SK-N-SH (cell line): ENCODE results near the gene ANO3. TPM values are rescaled to one million over a fixed set of nuclear protein-coding genes. Genes with fewer than 3 reads are reported as not detected.

ENCODE experiments used
- CTCF ChIA-PET: fragments of 300-600, 350-600 bp; formaldehyde crosslinking; extraction: SDS; loops from one replicate; lab custom pipeline; 2021; lab: Yijun Ruan, JAX
- POLR2A ChIA-PET: fragments of 350-600 bp; sonication (Branson Sonifier 250); formaldehyde crosslinking; extraction: SDS; loops from one replicate; lab custom pipeline; 2020; ENCODE audit warnings: antibody characterized with exemption, inconsistent platforms; lab: Yijun Ruan, JAX
- DNase-seq: peaks from one replicate; pipeline ENCODE4 v3.0.0; 2012
- H2AFZ ChIP-seq: fragments of 200-600 bp; sonication (generic); 2 replicates; pipeline ENCODE4 v1.8.1; 2016; ENCODE audit warnings: antibody characterized with exemption, mild to moderate bottlenecking, low read depth
- H3F3A ChIP-seq: fragments of 200-600 bp; sonication (generic); replicated peaks from 2 replicates; pipeline ENCODE3; 2016; ENCODE audit warnings: antibody characterized with exemption, mild to moderate bottlenecking; ENCODE audit not compliant: insufficient read depth
- H3K27ac ChIP-seq, 2 experiments: fragments of 200-500 bp in 1 of 2; fragments of 200-600 bp in 1 of 2; sonication (Bioruptor generic) in 1 of 2; sonication (generic), shearing (Covaris generic) in 1 of 2; 2 replicates each; pipeline versions ENCODE4 v1.5.1 to v1.6.1; 2014 to 2016; ENCODE audit warnings: low read depth in 2 of 2, inconsistent platforms in 1 of 2, low read length in 1 of 2, mild to moderate bottlenecking in 1 of 2, mixed read lengths in 1 of 2
- H3K27me3 ChIP-seq: fragments of 200-600 bp; sonication (generic), shearing (Covaris generic); 2 replicates; pipeline ENCODE4 v1.6.1; 2016; ENCODE audit warnings: mixed run types; ENCODE audit not compliant: insufficient read depth
- H3K36me3 ChIP-seq, 2 experiments: fragments of 200-500 bp in 1 of 2; fragments of 200-600 bp in 1 of 2; sonication (Bioruptor generic) in 1 of 2; sonication (generic) in 1 of 2; replicated peaks in 1 of 2; 2 replicates each; pipeline versions ENCODE3 to v1.5.1; 2014 to 2016; ENCODE audit warnings: low read length in 1 of 2, mild to moderate bottlenecking in 1 of 2; ENCODE audit not compliant: insufficient read depth in 2 of 2, control insufficient read depth in 1 of 2
- H3K4me1 ChIP-seq, 2 experiments: fragments of 200-500 bp in 1 of 2; fragments of 200-600 bp in 1 of 2; sonication (Bioruptor generic) in 1 of 2; sonication (generic), shearing (Covaris generic) in 1 of 2; 2 replicates each; pipeline versions ENCODE4 v1.5.1 to v1.6.1; 2014 to 2016; ENCODE audit warnings: low read depth in 1 of 2, low read length in 1 of 2, mixed run types in 1 of 2; ENCODE audit not compliant: insufficient read depth in 2 of 2, control insufficient read depth in 1 of 2
- H3K4me2 ChIP-seq: fragments of 200-600 bp; sonication (generic), shearing (Covaris generic); 2 replicates; pipeline ENCODE4 v1.6.1; 2017; ENCODE audit warnings: mixed run types
- H3K4me3 ChIP-seq, 2 experiments: fragments of 200-500 bp in 1 of 2; fragments of 200-600 bp in 1 of 2; sonication (Bioruptor generic) in 1 of 2; sonication (generic), shearing (Covaris generic) in 1 of 2; 2 replicates each; pipeline versions ENCODE4 v1.5.1 to v1.8.1; 2014 to 2016; ENCODE audit warnings: low read depth in 2 of 2, inconsistent platforms in 1 of 2, low read length in 1 of 2, mild to moderate bottlenecking in 1 of 2, mixed read lengths in 1 of 2, moderate library complexity in 1 of 2
- H3K79me2 ChIP-seq: fragments of 200-600 bp; sonication (generic); 2 replicates; pipeline ENCODE4 v1.8.1; 2017; ENCODE audit warnings: mild to moderate bottlenecking; ENCODE audit not compliant: insufficient read depth
- H3K9ac ChIP-seq: fragments of 200-600 bp; sonication (generic); 2 replicates; pipeline ENCODE4 v1.6.1; 2017; ENCODE audit warnings: mixed run types
- H3K9me2 ChIP-seq: fragments of 200-600 bp; sonication (generic); 2 replicates; pipeline ENCODE4 v1.6.1; 2017; ENCODE audit warnings: mixed run types
- H3K9me3 ChIP-seq: fragments of 200-600 bp; sonication (generic); 2 replicates; pipeline ENCODE4 v1.6.1; 2017; ENCODE audit warnings: mixed run types, mild to moderate bottlenecking, moderate library complexity
- H4K20me1 ChIP-seq: fragments of 200-600 bp; sonication (generic); 2 replicates; pipeline ENCODE4 v1.6.1; 2017; ENCODE audit warnings: mild to moderate bottlenecking, mixed run types; ENCODE audit not compliant: insufficient read depth
- EP300 ChIP-seq, 2 experiments: IDR thresholded peaks; 2 replicates each; pipeline versions ENCODE4 v1.4.0 to v1.6.1; 2012; ENCODE audit warnings: borderline replicate concordance in 1 of 2, low read depth in 1 of 2, low read length in 1 of 2
- EZH2phosphoT487 ChIP-seq: fragments of 200-600 bp; sonication (generic); IDR thresholded peaks from 2 replicates; pipeline ENCODE4 v1.6.1; 2017; ENCODE audit warnings: low read depth, mixed run types, mild to moderate bottlenecking, antibody characterized with exemption, moderate library complexity, borderline replicate concordance
- FOXJ3 ChIP-seq: sonication (generic); formaldehyde crosslinking; IDR thresholded peaks from 2 replicates; pipeline ENCODE4 v1.5.1; 2020; ENCODE audit warnings: mild to moderate bottlenecking, missing genetic modification reagents
- GABPA ChIP-seq: IDR thresholded peaks from 2 replicates; pipeline ENCODE4 v1.4.0; 2012; ENCODE audit warnings: low read depth, mild to moderate bottlenecking
- IRF3 ChIP-seq: fragments of 150-350 bp; IDR thresholded peaks from 2 replicates; pipeline ENCODE4 v1.6.1; 2016; ENCODE audit warnings: mild to moderate bottlenecking, low read depth, low read length
- MAX ChIP-seq: IDR thresholded peaks from 2 replicates; pipeline ENCODE4 v1.4.0; 2012; ENCODE audit warnings: low read depth
- MXI1 ChIP-seq: IDR thresholded peaks from 2 replicates; pipeline ENCODE4 v1.6.1; 2012; ENCODE audit warnings: mild to moderate bottlenecking, low read depth, low read length, improper control_type of control experiment
- NFIC ChIP-seq: IDR thresholded peaks from 2 replicates; pipeline ENCODE4 v1.4.0; 2012; ENCODE audit warnings: borderline replicate concordance
- PBX3 ChIP-seq: IDR thresholded peaks from 2 replicates; pipeline ENCODE4; 2012
- POLR2AphosphoS5 ChIP-seq: IDR thresholded peaks from 2 replicates; pipeline ENCODE4 v1.6.1; 2012; ENCODE audit warnings: low read depth, low read length
- RAD21 ChIP-seq: IDR thresholded peaks from 2 replicates; pipeline ENCODE4 v1.6.1; 2012; ENCODE audit warnings: mild to moderate bottlenecking, low read length
- RCOR1 ChIP-seq: fragments of 150-350 bp; IDR thresholded peaks from 2 replicates; pipeline ENCODE4 v1.6.1; 2017; ENCODE audit warnings: antibody characterized with exemption, low read length
- REST ChIP-seq: IDR thresholded peaks from 2 replicates; pipeline ENCODE4 v1.6.1; 2012; ENCODE audit warnings: mild to moderate bottlenecking, low read depth, low read length, moderate library complexity
- RXRA ChIP-seq: IDR thresholded peaks from 2 replicates; pipeline ENCODE4 v1.4.0; 2012; ENCODE audit warnings: low read depth, mild to moderate bottlenecking, borderline replicate concordance
- SMC3 ChIP-seq: IDR thresholded peaks from 2 replicates; pipeline ENCODE4 v1.6.1; 2012; ENCODE audit warnings: low read depth, low read length, improper control_type of control experiment
- TAF1 ChIP-seq: IDR thresholded peaks from 2 replicates; pipeline ENCODE4 v1.6.1; 2012; ENCODE audit warnings: low read depth, mild to moderate bottlenecking, low read length, moderate library complexity, borderline replicate concordance
- TEAD4 ChIP-seq: IDR thresholded peaks from 2 replicates; pipeline ENCODE4 v1.4.0; 2012; ENCODE audit warnings: mild to moderate bottlenecking, borderline replicate concordance; ENCODE audit not compliant: insufficient read depth
- YY1 ChIP-seq: IDR thresholded peaks from 2 replicates; pipeline ENCODE4 v1.4.0; 2012; ENCODE audit warnings: low read depth, mild to moderate bottlenecking
- ZBTB33 ChIP-seq: IDR thresholded peaks from 2 replicates; pipeline ENCODE4 v1.4.0; 2012; ENCODE audit warnings: low read depth, borderline replicate concordance
- WGBS: methylation state at CpG from one replicate; pipeline ENCODE4 v1.1.6; 2017; ENCODE audit warnings: low lambda C conversion rate; 5-methylcytosine and 5-hydroxymethylcytosine counted together
- polyA plus RNA-seq, 3 experiments: library from polyadenylated mRNA; depleted of rRNA; stranded (reverse); fragments of >200 nt; gene quantifications; 2 replicates each; pipeline ENCODE4 v1.2.3, GENCODE V29; 2012

Gene ANO3
- polyA plus RNA-seq, 1 of the 3 experiments (the other 2 are of a cell fraction) = 0.13 TPM

- H3K79me2 ChIP-seq = no peaks in the 10 kb centered on the region
- H3K4me1 ChIP-seq = no peaks in the 10 kb centered on the region
- no peak overlapping the region for H3K9ac ChIP-seq
- ChIA-PET CTCF (no interaction called here), POLR2A (no interaction called here)
- DNase-seq = no peak
- TF ChIP-seq RAD21 (no peak), MAX (no peak)
- H3K9me3 ChIP-seq = no peaks in the 10 kb centered on the region
- H3K9me2 ChIP-seq = 0 out of 2 replicates have a peak, but pooled peaks cover under 1% of the 10 kb centered on the region
- H3F3A ChIP-seq = no peaks in the 10 kb centered on the region
- no peaks in the 10 kb centered on the region for H3K27me3 ChIP-seq
- H3K36me3 ChIP-seq = no peaks in the 10 kb centered on the region
- no peak overlapping the region for H2AFZ ChIP-seq
- H3K4me3 ChIP-seq = no peak overlapping the region
- no peaks in the 10 kb centered on the region for H4K20me1 ChIP-seq
- no peak overlapping the region for H3K4me2 ChIP-seq
- no peak overlapping the region for H3K27ac ChIP-seq
- 62% methylated on average over 5 of the region's 5 CpGs for WGBS
These were observed 78.9 kb downstream of the ANO3 start for GRCh38 chr11:26410706-26411366.

- POLR2A ChIA-PET = no interaction called here
- Histone ChIP-seq H3K4me1 (no peaks in the 10 kb centered on the region), H3K9me3 (no peaks in the 10 kb centered on the region), H3K27me3 (no peaks in the 10 kb centered on the region), H3K9ac (no peak overlapping the region), H3K79me2 (no peaks in the 10 kb centered on the region), H4K20me1 (no peaks in the 10 kb centered on the region), H3K4me3 (no peak overlapping the region), H2AFZ (no peak overlapping the region), H3K27ac (no peak overlapping the region), H3F3A (no peaks in the 10 kb centered on the region), H3K9me2 (0 out of 2 replicates have a peak, but pooled peaks cover 3% of the 10 kb centered on the region), H3K36me3 (no peaks in the 10 kb centered on the region), H3K4me2 (no peak overlapping the region)
- CTCF ChIA-PET = interaction anchor here (1.4 kb wide), 1 partner anchor 11 kb away, joined by 6 read pairs; no protein-coding TSS in a partner anchor
- no peak for DNase-seq
- 56% methylated on average over 1 of the region's 1 CpG for whole genome bisulfite sequencing
- TF ChIP-seq GABPA (no peak), IRF3 (no peak), MXI1 (no peak), PBX3 (no peak), POLR2AphosphoS5 (no peak), TAF1 (no peak), NFIC (no peak), SMC3 (no peak), RCOR1 (no peak), YY1 (no peak), EZH2phosphoT487 (no peak), FOXJ3 (no peak), TEAD4 (no peak), RAD21 (no peak), ZBTB33 (no peak), EP300 (IDR thresholded peaks at IDR 0.05; ENCODE audit: borderline replicate concordance in 1 of 2, low read depth in 1 of 2, low read length in 1 of 2) (no peak), RXRA (no peak), REST (no peak)
These were observed 81.0 kb downstream of the ANO3 start for GRCh38 chr11:26412955-26413354.
